HG03095 (cell line): ENCODE data around the gene TRMT112.
A peak's percentile ranks its signal among the peaks of the same experiment; 100 is the strongest.

Source experiments
- ATAC-seq: cut with Tn5 transposase; IDR thresholded peaks from one replicate; pipeline ENCODE4 v1.9.1; 2021; ENCODE audit warnings: moderate library complexity; ENCODE audit not compliant: unreplicated experiment

Gene TRMT112

GRCh38 chr11:64317325-64317960, at the start of gene TRMT112:
Gene TRMT112, minus strand, starts transcription at chr11:64317559. Its CDS starts 33 bp downstream, at chr11:64317526.
- ATAC-seq = peak; percentile 57

DNA sequence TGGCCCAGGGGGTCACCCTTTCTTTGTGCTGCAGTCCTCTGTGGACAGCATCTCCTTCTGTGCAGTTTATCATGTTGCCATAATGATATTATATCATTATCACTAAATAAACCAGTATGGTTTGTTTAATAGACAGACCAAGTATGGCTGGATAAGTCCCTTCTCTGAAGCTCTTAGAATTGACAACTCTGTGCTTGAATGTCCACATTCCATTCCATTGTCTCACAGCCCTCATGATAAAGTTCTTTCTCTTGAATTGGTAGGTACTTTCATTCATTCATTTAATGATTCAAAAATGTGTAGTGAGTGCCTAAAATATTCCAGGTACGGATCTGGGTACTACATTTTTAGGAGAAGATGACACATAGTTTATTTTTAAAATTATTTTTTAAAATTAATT, 49.4 kb upstream of the TRMT112 start:
- no peak for ATAC-seq

GRCh38 chr11:64364911-64365310, 47.6 kb upstream of the TRMT112 start:
- ATAC-seq = no peak

DNA sequence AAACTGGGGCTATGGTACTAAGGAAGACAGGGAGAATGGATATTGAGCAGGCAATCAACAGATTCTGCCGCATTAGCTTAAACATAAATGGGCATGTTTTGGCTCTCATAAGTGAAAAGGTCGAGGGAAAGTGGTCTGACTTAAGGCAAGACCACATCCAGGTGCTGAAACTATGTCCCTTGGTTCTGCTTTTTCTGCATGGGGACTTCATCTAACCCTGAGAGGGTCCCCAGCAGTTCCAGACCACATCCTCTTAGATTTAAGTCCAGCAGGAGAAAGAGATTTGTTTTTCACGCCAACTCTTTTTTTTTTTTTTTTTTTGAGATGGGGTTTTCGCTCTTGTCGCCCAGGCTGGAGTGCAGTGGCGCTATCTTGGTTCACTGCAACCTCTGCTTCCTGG, 47.1 kb upstream of the TRMT112 start:
- no peak for ATAC-seq

DNA sequence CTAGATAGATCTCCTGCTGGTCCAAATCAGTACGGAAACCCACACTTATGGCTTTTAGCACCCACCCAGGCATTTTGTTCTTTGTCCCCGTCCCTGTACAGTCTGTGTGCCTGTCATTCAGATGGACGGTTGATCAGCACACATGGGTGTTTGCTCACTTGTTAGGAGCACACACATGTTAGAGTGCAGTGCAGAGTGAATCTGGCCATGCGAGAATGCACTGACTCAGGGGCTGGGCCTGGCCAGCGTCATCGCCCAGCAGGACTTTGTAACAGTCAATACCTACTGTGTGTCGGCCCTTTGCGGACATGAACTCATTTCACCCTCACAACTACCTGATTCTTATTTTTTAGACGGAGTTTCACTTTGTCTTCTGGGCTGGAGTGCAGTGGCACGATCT, 45.0 kb upstream of the TRMT112 start:
- no peak for ATAC-seq

DNA sequence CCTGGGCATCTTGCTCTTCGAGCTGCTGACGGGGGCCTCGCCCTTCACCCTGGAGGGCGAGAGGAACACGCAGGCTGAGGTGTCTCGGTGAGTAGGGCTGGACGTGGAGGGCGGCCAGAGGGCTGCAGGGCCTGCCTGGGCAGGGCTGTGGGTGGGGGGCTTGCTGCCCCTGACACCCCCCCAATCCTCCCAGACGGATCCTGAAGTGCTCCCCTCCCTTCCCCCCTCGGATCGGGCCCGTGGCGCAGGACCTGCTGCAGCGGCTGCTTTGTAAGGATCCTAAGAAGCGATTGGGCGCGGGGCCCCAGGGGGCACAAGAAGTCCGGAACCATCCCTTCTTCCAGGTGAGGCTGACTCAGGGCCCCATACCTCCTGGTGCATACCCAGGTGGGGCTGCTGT, 44.3 kb upstream of the TRMT112 start:
- no peak for ATAC-seq

DNA sequence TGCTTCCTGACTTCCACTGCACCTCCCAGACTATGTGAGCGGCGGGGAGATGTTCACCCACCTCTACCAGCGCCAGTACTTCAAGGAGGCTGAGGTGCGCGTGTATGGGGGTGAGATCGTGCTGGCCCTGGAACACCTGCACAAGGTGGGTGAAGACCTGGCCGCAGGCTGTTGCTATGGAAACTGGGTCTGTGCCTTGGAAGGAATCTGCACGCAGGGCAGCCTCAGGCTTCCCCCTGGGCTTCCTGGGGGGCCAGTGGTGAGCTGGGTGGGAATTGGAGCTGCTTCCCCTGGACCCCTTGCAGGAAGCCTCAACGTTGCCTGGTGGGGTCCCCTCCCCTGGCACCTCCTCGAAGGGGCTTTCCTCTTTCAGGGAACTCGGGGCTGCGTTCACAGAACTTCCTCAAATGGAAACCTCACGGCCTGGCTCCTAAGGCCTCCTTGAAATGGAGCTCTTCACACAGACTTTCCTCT, 43.1 kb upstream of the TRMT112 start:
- no peak for ATAC-seq

DNA sequence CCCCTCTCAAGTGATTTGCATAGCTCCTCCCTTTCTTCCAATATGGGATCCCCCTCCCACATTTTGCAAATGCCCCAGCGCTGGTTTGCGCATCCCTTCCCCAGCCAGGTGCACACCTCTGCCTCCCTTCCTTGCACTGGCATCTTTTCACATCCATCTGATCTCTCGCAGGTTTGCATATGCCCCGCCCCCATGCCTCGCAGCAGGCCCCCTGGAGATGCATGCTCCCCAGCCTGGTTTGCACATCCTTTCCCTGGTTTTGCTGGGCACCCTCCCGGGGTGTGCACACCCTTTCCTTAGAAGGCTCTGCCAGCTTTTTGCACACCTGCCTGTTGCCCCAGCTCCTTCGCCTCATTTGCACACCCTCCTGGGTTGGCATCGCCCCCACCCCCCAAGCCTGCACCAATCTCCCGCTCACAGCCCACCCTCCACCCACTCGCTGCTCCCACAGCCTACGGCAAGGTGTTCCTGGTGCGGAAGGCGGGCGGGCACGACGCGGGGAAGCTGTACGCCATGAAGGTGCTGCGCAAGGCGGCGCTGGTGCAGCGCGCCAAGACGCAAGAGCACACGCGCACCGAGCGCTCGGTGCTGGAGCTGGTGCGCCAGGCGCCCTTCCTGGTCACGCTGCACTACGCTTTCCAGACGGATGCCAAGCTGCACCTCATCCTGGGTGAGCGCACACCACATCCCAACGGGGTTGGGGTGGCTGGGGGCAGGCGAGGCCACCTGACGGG, 42.5 kb upstream of the TRMT112 start:
- no peak for ATAC-seq

GRCh38 chr11:64358907-64359711, 41.8 kb upstream of the TRMT112 start, which contains the start of gene RPS6KA4:
Gene RPS6KA4, plus strand, starts transcription at chr11:64359162. Its CDS starts 74 bp downstream, at chr11:64359236.
- peak; percentile 48 for ATAC-seq

- ATAC-seq = no peak
Measured at GRCh38 chr11:64358536-64358906, 41.2 kb upstream of the TRMT112 start.

DNA sequence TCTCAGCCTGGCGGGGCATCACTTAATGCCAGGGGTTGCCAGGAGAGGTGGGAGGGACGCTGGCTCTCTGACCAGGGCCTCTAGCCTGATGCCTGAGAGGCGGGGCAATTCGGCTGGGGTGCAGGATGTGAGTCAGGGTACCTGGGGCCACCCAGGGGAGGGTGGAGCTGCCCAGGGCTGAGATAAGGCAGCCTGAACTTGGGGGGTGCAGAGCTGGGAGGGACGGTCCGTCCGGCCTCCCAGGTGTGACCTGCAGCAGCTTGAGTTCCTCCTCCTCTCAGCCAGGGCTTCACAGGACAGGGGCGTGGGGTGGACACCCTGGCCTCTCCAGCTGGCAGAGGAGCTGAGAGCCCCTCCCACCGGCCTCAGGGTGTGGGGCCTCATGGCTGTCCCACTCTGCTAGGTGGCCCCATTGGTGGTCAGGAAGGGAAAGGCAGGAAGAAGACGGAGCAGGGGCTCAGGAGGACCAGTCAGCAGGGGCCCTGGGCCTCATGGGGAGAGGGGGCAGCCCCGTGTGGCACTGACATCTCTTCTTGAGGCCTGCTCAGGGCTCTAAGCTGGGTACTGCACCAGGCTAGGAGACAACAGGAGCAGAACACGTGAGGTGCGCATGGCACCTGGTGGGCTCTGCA, 40.7 kb upstream of the TRMT112 start:
- ATAC-seq = no peak

DNA sequence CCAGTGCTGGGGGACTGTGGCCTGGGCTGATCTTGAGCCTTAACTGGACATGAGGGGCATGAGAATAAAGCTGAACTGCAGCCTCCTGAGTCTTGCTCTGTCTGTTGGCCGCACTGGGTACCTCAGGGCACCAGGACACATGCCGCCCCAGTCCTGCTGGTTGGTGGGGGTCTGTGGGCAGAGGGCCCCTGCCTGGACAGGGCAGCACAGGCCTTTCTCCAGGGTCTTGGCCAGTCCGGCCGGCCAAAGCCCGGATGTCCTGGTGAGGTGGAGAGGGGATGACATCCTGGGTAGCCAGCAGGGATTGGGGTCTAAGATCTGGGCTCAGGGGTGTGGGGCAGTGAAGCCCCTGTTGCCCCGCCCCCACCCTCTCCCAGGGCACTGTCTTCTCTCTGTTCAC, 40.1 kb upstream of the TRMT112 start:
- no peak for ATAC-seq

- ATAC-seq = no peak
Measured at GRCh38 chr11:64356498-64357411, 39.4 kb upstream of the TRMT112 start.

GRCh38 chr11:64355078-64355940, 38.0 kb upstream of the TRMT112 start:
- no peak for ATAC-seq

GRCh38 chr11:64353715-64354506, 36.6 kb upstream of the TRMT112 start:
- no peak for ATAC-seq

DNA sequence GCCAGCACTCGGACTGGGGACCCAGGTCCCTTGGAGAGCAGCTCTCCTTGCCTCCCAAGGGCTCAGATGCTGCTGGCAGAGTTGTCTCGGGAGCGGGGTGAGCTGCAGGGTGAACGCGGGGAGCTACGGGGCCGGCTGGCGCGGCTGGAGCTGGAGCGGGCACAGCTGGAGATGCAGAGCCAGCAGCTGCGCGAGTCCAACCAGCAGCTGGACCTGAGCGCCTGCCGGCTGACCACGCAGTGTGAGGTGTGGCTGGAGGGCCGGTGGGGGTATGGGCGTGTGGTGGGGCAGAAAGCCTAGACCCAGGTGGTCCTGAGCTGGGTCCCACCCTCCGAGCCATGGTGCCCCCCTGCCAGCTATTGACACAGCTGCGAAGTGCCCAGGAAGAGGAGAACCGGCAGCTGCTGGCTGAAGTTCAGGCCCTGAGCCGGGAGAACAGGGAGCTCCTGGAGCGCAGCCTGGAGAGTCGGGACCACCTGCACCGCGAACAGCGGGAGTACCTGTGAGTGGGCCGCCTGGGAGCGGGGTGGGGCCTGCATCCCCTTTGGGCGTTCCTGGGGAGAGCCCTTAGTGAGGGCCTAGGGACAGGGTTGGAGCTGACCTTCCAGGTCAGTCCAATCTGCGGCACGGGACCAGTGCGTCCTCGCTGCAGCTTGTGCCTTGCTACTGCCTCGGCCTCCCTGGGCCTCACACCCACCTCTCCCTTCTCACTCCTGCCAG, 35.8 kb upstream of the TRMT112 start:
- no peak for ATAC-seq

DNA sequence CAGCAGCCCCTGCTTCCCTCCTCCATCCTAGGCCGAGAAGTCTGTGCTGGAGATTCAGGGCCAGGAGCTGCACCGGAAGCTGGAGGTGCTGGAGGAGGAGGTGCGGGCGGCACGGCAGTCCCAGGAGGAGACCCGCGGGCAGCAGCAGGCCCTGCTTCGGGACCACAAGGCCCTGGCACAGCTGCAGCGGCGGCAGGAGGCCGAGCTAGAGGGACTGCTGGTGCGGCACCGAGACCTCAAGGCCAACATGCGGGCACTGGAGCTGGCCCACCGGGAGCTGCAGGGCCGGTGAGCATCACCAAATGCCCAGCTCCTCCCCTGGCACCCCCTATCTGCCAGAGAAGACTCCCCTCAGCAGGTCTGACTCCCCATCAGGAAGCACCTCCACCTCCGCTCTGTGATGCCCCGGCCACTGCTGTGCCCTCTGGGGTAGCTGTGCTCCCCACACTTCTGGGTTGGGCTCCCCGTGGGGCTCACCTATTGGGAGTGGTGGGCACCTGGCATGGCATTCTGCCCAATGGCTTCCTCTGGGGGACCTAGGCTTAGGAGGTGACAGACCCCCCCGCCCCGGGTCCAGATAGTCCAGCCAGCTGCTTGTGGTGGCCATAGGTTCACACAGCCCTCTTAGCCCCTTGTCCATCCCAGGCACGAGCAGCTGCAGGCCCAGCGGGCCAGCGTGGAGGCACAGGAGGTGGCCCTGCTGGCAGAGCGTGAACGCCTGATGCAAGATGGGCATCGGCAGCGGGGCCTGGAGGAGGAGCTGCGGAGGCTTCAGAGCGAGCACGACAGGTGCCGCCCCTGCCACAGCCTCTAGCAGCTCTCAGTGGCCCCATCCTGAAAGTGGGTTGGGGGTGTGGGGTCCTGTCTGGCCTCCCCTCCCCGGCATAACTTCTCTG, 35.0 kb upstream of the TRMT112 start:
- ATAC-seq = no peak
